ENCODE data around the gene CIAPIN1.

Gene CIAPIN1

GRCh38 chr16:57482845-57483545, 35.8 kb upstream of the CIAPIN1 start:
- no peaks in the 10 kb centered on the region for H3K9me3 ChIP-seq (ENCODE audit: control insufficient read depth, low read length)
- no peaks in the 10 kb centered on the region for H3K36me3 ChIP-seq (ENCODE audit: control insufficient read depth, insufficient read depth, low read length)
- no peak overlapping the region for H3K4me3 ChIP-seq (ENCODE audit: insufficient read depth, low read depth, low read length, poor library complexity, severe bottlenecking)
- H3K27me3 ChIP-seq (replicated peaks; ENCODE audit: control insufficient read depth, insufficient read depth, low read length, poor library complexity, severe bottlenecking) = no peaks in the 10 kb centered on the region
- no peak overlapping the region for H3K27ac ChIP-seq (ENCODE audit: insufficient read depth, low read length, poor library complexity, severe bottlenecking)
- no peak for DNase-seq
- H3K4me1 ChIP-seq (ENCODE audit: control insufficient read depth, insufficient read depth, low read length, poor library complexity, severe bottlenecking) = peaks cover 8% of the 10 kb centered on the region

- no peaks in the 10 kb centered on the region for H3K9me3 ChIP-seq (ENCODE audit: control insufficient read depth, low read length)
- H3K27me3 ChIP-seq (replicated peaks; ENCODE audit: control insufficient read depth, insufficient read depth, low read length, poor library complexity, severe bottlenecking) = no peaks in the 10 kb centered on the region
- peaks cover 7% of the 10 kb centered on the region for H3K4me1 ChIP-seq (ENCODE audit: control insufficient read depth, insufficient read depth, low read length, poor library complexity, severe bottlenecking)
- no peak for DNase-seq
- no peaks in the 10 kb centered on the region for H3K36me3 ChIP-seq (ENCODE audit: control insufficient read depth, insufficient read depth, low read length)
- no peak overlapping the region for H3K27ac ChIP-seq (ENCODE audit: insufficient read depth, low read length, poor library complexity, severe bottlenecking)
- H3K4me3 ChIP-seq (ENCODE audit: insufficient read depth, low read depth, low read length, poor library complexity, severe bottlenecking) = no peak overlapping the region
Observed at GRCh38 chr16:57481421-57481820, 34.2 kb upstream of the CIAPIN1 start.

- Histone ChIP-seq H3K9me3 (ENCODE audit: control insufficient read depth, low read length) (no peaks in the 10 kb centered on the region), H3K4me1 (ENCODE audit: control insufficient read depth, insufficient read depth, low read length, poor library complexity, severe bottlenecking) (peaks cover 10% of the 10 kb centered on the region), H3K27ac (ENCODE audit: insufficient read depth, low read length, poor library complexity, severe bottlenecking) (no peak overlapping the region), H3K4me3 (ENCODE audit: insufficient read depth, low read depth, low read length, poor library complexity, severe bottlenecking) (no peak overlapping the region), H3K27me3 (replicated peaks; ENCODE audit: control insufficient read depth, insufficient read depth, low read length, poor library complexity, severe bottlenecking) (no peaks in the 10 kb centered on the region), H3K36me3 (ENCODE audit: control insufficient read depth, insufficient read depth, low read length) (no peaks in the 10 kb centered on the region)
- DNase-seq = no peak
Observed at GRCh38 chr16:57480754-57481230, 33.6 kb upstream of the CIAPIN1 start.

- Histone ChIP-seq H3K4me1 (ENCODE audit: control insufficient read depth, insufficient read depth, low read length, poor library complexity, severe bottlenecking) (peaks cover 10% of the 10 kb centered on the region), H3K9me3 (ENCODE audit: control insufficient read depth, low read length) (no peaks in the 10 kb centered on the region), H3K27me3 (replicated peaks; ENCODE audit: control insufficient read depth, insufficient read depth, low read length, poor library complexity, severe bottlenecking) (no peaks in the 10 kb centered on the region), H3K27ac (ENCODE audit: insufficient read depth, low read length, poor library complexity, severe bottlenecking) (no peak overlapping the region), H3K36me3 (ENCODE audit: control insufficient read depth, insufficient read depth, low read length) (no peaks in the 10 kb centered on the region), H3K4me3 (ENCODE audit: insufficient read depth, low read depth, low read length, poor library complexity, severe bottlenecking) (no peak overlapping the region)
- no peak for DNase-seq
Observed at GRCh38 chr16:57479976-57480753, 33.0 kb upstream of the CIAPIN1 start.

- Histone ChIP-seq H3K36me3 (ENCODE audit: control insufficient read depth, insufficient read depth, low read length) (no peaks in the 10 kb centered on the region), H3K9me3 (ENCODE audit: control insufficient read depth, low read length) (no peaks in the 10 kb centered on the region), H3K4me3 (ENCODE audit: insufficient read depth, low read depth, low read length, poor library complexity, severe bottlenecking) (no peak overlapping the region), H3K27ac (ENCODE audit: insufficient read depth, low read length, poor library complexity, severe bottlenecking) (no peak overlapping the region), H3K27me3 (replicated peaks; ENCODE audit: control insufficient read depth, insufficient read depth, low read length, poor library complexity, severe bottlenecking) (no peaks in the 10 kb centered on the region), H3K4me1 (ENCODE audit: control insufficient read depth, insufficient read depth, low read length, poor library complexity, severe bottlenecking) (peaks cover 10% of the 10 kb centered on the region)
- DNase-seq = no peak
Observed at GRCh38 chr16:57479205-57479975, 32.2 kb upstream of the CIAPIN1 start.

GRCh38 chr16:57478396-57479204, 31.4 kb upstream of the CIAPIN1 start:
- no peak overlapping the region for H3K4me3 ChIP-seq (ENCODE audit: insufficient read depth, low read depth, low read length, poor library complexity, severe bottlenecking)
- H3K4me1 ChIP-seq (ENCODE audit: control insufficient read depth, insufficient read depth, low read length, poor library complexity, severe bottlenecking) = peaks cover 10% of the 10 kb centered on the region
- H3K9me3 ChIP-seq (ENCODE audit: control insufficient read depth, low read length) = no peaks in the 10 kb centered on the region
- H3K27ac ChIP-seq (ENCODE audit: insufficient read depth, low read length, poor library complexity, severe bottlenecking) = no peak overlapping the region
- no peaks in the 10 kb centered on the region for H3K36me3 ChIP-seq (ENCODE audit: control insufficient read depth, insufficient read depth, low read length)
- DNase-seq = no peak
- H3K27me3 ChIP-seq (replicated peaks; ENCODE audit: control insufficient read depth, insufficient read depth, low read length, poor library complexity, severe bottlenecking) = no peaks in the 10 kb centered on the region

GRCh38 chr16:57477531-57478202, 30.5 kb upstream of the CIAPIN1 start:
- no peak overlapping the region for H3K4me3 ChIP-seq (ENCODE audit: insufficient read depth, low read depth, low read length, poor library complexity, severe bottlenecking)
- H3K27me3 ChIP-seq (replicated peaks; ENCODE audit: control insufficient read depth, insufficient read depth, low read length, poor library complexity, severe bottlenecking) = no peaks in the 10 kb centered on the region
- no peak overlapping the region for H3K27ac ChIP-seq (ENCODE audit: insufficient read depth, low read length, poor library complexity, severe bottlenecking)
- peaks cover 10% of the 10 kb centered on the region for H3K4me1 ChIP-seq (ENCODE audit: control insufficient read depth, insufficient read depth, low read length, poor library complexity, severe bottlenecking)
- DNase-seq = no peak
- peaks cover 1% of the 10 kb centered on the region for H3K36me3 ChIP-seq (ENCODE audit: control insufficient read depth, insufficient read depth, low read length)
- H3K9me3 ChIP-seq (ENCODE audit: control insufficient read depth, low read length) = no peaks in the 10 kb centered on the region

GRCh38 chr16:57476546-57477410, 29.6 kb upstream of the CIAPIN1 start:
- Histone ChIP-seq H3K27ac (ENCODE audit: insufficient read depth, low read length, poor library complexity, severe bottlenecking) (no peak overlapping the region), H3K27me3 (replicated peaks; ENCODE audit: control insufficient read depth, insufficient read depth, low read length, poor library complexity, severe bottlenecking) (no peaks in the 10 kb centered on the region), H3K9me3 (ENCODE audit: control insufficient read depth, low read length) (no peaks in the 10 kb centered on the region), H3K36me3 (ENCODE audit: control insufficient read depth, insufficient read depth, low read length) (peaks cover 10% of the 10 kb centered on the region), H3K4me1 (ENCODE audit: control insufficient read depth, insufficient read depth, low read length, poor library complexity, severe bottlenecking) (peaks cover 10% of the 10 kb centered on the region), H3K4me3 (ENCODE audit: insufficient read depth, low read depth, low read length, poor library complexity, severe bottlenecking) (no peak overlapping the region)
- no peak for DNase-seq
